Measurements from ENCODE around the gene WDR73.
A peak's percentile ranks its signal among the peaks of the same experiment; 100 is the strongest.

The WDR73 gene

GRCh38 chr15:84609818-84610525, 44.1 kb downstream of the WDR73 start:
- no peak for ATAC-seq
- no peak for DNase-seq
- H3K4me3 Mint-ChIP-seq: no peak overlapping the region
- H3K27me3 Mint-ChIP-seq: no peaks in the 10 kb centered on the region
- H3K9me3 Mint-ChIP-seq: no peaks in the 10 kb centered on the region
- peaks cover 14% of the 10 kb centered on the region for H3K36me3 Mint-ChIP-seq (ENCODE audit: low read depth)
- H3K4me1 Mint-ChIP-seq: peaks cover 12% of the 10 kb centered on the region
- H3K27ac Mint-ChIP-seq: no peak overlapping the region

- DNase-seq (no peak), ATAC-seq (no peak)
- Mint-ChIP-seq H3K4me1 (peaks cover 23% of the 10 kb centered on the region), H3K36me3 (ENCODE audit: low read depth) (peaks cover 16% of the 10 kb centered on the region), H3K27me3 (no peaks in the 10 kb centered on the region), H3K9me3 (no peaks in the 10 kb centered on the region), H3K4me3 (no peak overlapping the region), H3K27ac (no peak overlapping the region)
Measured at GRCh38 chr15:84608707-84609284, 45.3 kb downstream of the WDR73 start.

- Mint-ChIP-seq H3K4me3 (no peak overlapping the region), H3K27me3 (no peaks in the 10 kb centered on the region), H3K27ac (no peak overlapping the region)
Measured at GRCh38 chr15:84606653-84607120, 47.4 kb downstream of the WDR73 start.

GRCh38 chr15:84605554-84605882, 48.6 kb downstream of the WDR73 start:
- H3K27me3 Mint-ChIP-seq: no peaks in the 10 kb centered on the region
- DNase-seq (no peak), ATAC-seq (no peak)
- H3K27ac Mint-ChIP-seq: peak overlapping the region; percentile 92
- peaks cover 48% of the 10 kb centered on the region for H3K4me1 Mint-ChIP-seq
- H3K9me3 Mint-ChIP-seq: no peaks in the 10 kb centered on the region
- peaks cover 12% of the 10 kb centered on the region for H3K36me3 Mint-ChIP-seq (ENCODE audit: low read depth)
- peak overlapping the region; percentile 70 for H3K4me3 Mint-ChIP-seq

More at GRCh38 chr15:84606653-84607120, 47.4 kb downstream of the WDR73 start:
- DNase-seq (no peak), ATAC-seq (no peak)
- Mint-ChIP-seq H3K9me3 (no peaks in the 10 kb centered on the region), H3K36me3 (ENCODE audit: low read depth) (peaks cover 12% of the 10 kb centered on the region), H3K4me1 (peaks cover 44% of the 10 kb centered on the region)

GRCh38 chr15:84604826-84605553, 49.1 kb downstream of the WDR73 start:
- H3K27me3 Mint-ChIP-seq: no peaks in the 10 kb centered on the region
- DNase-seq (peak; percentile 71), ATAC-seq (peak; percentile 24)
- peaks cover 51% of the 10 kb centered on the region for H3K4me1 Mint-ChIP-seq
- peak overlapping the region; percentile 92 for H3K27ac Mint-ChIP-seq
- H3K9me3 Mint-ChIP-seq: no peaks in the 10 kb centered on the region
- H3K36me3 Mint-ChIP-seq (ENCODE audit: low read depth): peaks cover 12% of the 10 kb centered on the region
- H3K4me3 Mint-ChIP-seq: peak overlapping the region; percentile 70

GRCh38 chr15:84603630-84604379, 50.3 kb downstream of the WDR73 start:
- no peak for DNase-seq
- Mint-ChIP-seq H3K27me3 (no peaks in the 10 kb centered on the region), H3K9me3 (no peaks in the 10 kb centered on the region), H3K4me3 (peak overlapping the region; percentile 36), H3K4me1 (peaks cover 63% of the 10 kb centered on the region), H3K27ac (peak overlapping the region; percentile 4), H3K36me3 (ENCODE audit: low read depth) (peaks cover 12% of the 10 kb centered on the region)
- no peak for ATAC-seq

GRCh38 chr15:84601555-84601838, 52.6 kb downstream of the WDR73 start:
- DNase-seq (no peak), ATAC-seq (no peak)
- Mint-ChIP-seq H3K27me3 (no peaks in the 10 kb centered on the region), H3K36me3 (ENCODE audit: low read depth) (peaks cover 9% of the 10 kb centered on the region), H3K4me3 (peak overlapping the region; percentile 91), H3K9me3 (no peaks in the 10 kb centered on the region), H3K4me1 (peaks cover 75% of the 10 kb centered on the region), H3K27ac (no peak overlapping the region)

GRCh38 chr15:84600687-84601554, 53.2 kb downstream of the WDR73 start, which contains the start of gene ZSCAN2:
ZSCAN2 (plus strand) TSS chr15:84601009; CDS start chr15:84603928, 2,919 bp downstream.
- H3K4me1 Mint-ChIP-seq: peaks cover 73% of the 10 kb centered on the region
- no peaks in the 10 kb centered on the region for H3K27me3 Mint-ChIP-seq
- peak; percentile 94 for DNase-seq
- H3K36me3 Mint-ChIP-seq (ENCODE audit: low read depth): peaks cover 6% of the 10 kb centered on the region
- H3K9me3 Mint-ChIP-seq: no peaks in the 10 kb centered on the region
- peak within 1 kb of the TSS; percentile 91 for H3K4me3 Mint-ChIP-seq
- H3K27ac Mint-ChIP-seq: peak within 1 kb of the TSS; percentile 82
- peak; percentile 95 for ATAC-seq

GRCh38 chr15:84600331-84600686, 53.8 kb downstream of the WDR73 start:
- no peaks in the 10 kb centered on the region for H3K9me3 Mint-ChIP-seq
- H3K4me3 Mint-ChIP-seq: peak overlapping the region; percentile 91

GRCh38 chr15:84599906-84600305, 54.2 kb downstream of the WDR73 start:
- Mint-ChIP-seq H3K4me3 (peak overlapping the region; percentile 91), H3K9me3 (no peaks in the 10 kb centered on the region), H3K27me3 (no peaks in the 10 kb centered on the region), H3K4me1 (peaks cover 63% of the 10 kb centered on the region), H3K27ac (peak overlapping the region; percentile 82), H3K36me3 (ENCODE audit: low read depth) (peaks cover 2% of the 10 kb centered on the region)
- ATAC-seq: no peak
- no peak for DNase-seq

More at GRCh38 chr15:84600331-84600686, 53.8 kb downstream of the WDR73 start:
- ATAC-seq (peak; percentile 29), DNase-seq (peak; percentile 62)
- H3K27ac Mint-ChIP-seq: peak overlapping the region; percentile 82
- peaks cover 67% of the 10 kb centered on the region for H3K4me1 Mint-ChIP-seq
- peaks cover 4% of the 10 kb centered on the region for H3K36me3 Mint-ChIP-seq (ENCODE audit: low read depth)
- H3K27me3 Mint-ChIP-seq: no peaks in the 10 kb centered on the region

- H3K9me3 Mint-ChIP-seq: no peaks in the 10 kb centered on the region
- DNase-seq: peak; percentile 53
- H3K4me3 Mint-ChIP-seq: no peak overlapping the region
- H3K27me3 Mint-ChIP-seq: no peaks in the 10 kb centered on the region
- no peak for ATAC-seq
- H3K4me1 Mint-ChIP-seq: peaks cover 58% of the 10 kb centered on the region
- H3K27ac Mint-ChIP-seq: peak overlapping the region; percentile 53
- H3K36me3 Mint-ChIP-seq (ENCODE audit: low read depth): no peaks in the 10 kb centered on the region
Measured at GRCh38 chr15:84598993-84599392, 55.1 kb downstream of the WDR73 start.

GRCh38 chr15:84598250-84598649, 55.8 kb downstream of the WDR73 start:
- H3K4me1 Mint-ChIP-seq: peaks cover 52% of the 10 kb centered on the region
- DNase-seq: no peak
- ATAC-seq: no peak
- H3K4me3 Mint-ChIP-seq: no peak overlapping the region
- H3K9me3 Mint-ChIP-seq: no peaks in the 10 kb centered on the region
- H3K36me3 Mint-ChIP-seq (ENCODE audit: low read depth): no peaks in the 10 kb centered on the region
- peak overlapping the region; percentile 53 for H3K27ac Mint-ChIP-seq
- no peaks in the 10 kb centered on the region for H3K27me3 Mint-ChIP-seq

GRCh38 chr15:84597296-84597695, 56.8 kb downstream of the WDR73 start:
- Mint-ChIP-seq H3K4me3 (no peak overlapping the region), H3K4me1 (peaks cover 42% of the 10 kb centered on the region), H3K27me3 (no peaks in the 10 kb centered on the region), H3K36me3 (ENCODE audit: low read depth) (no peaks in the 10 kb centered on the region), H3K27ac (no peak overlapping the region), H3K9me3 (no peaks in the 10 kb centered on the region)
- no peak for DNase-seq
- no peak for ATAC-seq

- H3K4me3 Mint-ChIP-seq: no peak overlapping the region
- ATAC-seq (no peak), DNase-seq (no peak)
- peaks cover 34% of the 10 kb centered on the region for H3K4me1 Mint-ChIP-seq
- H3K27ac Mint-ChIP-seq: no peak overlapping the region
- no peaks in the 10 kb centered on the region for H3K27me3 Mint-ChIP-seq
- H3K9me3 Mint-ChIP-seq: no peaks in the 10 kb centered on the region
- no peaks in the 10 kb centered on the region for H3K36me3 Mint-ChIP-seq (ENCODE audit: low read depth)
Measured at GRCh38 chr15:84595660-84596059, 58.4 kb downstream of the WDR73 start.

Measured in activated naive CD8-positive, alpha-beta T cell treated with anti-CD3 and anti-CD28 coated beads, Interleukin-2, amount 50 U/mL, for 24 hours (primary cell).